Naive thymus-derived CD4-positive, alpha-beta T cell (primary cell): ENCODE data around the gene TSPAN13. TPM values are rescaled to one million over a fixed set of nuclear protein-coding genes. Genes with fewer than 3 reads are reported as not detected.

ENCODE experiments used
- ATAC-seq: fragments of 150-1000 bp; cut with Tn5 transposase; 2 replicates; pipeline ENCODE4 v1.10.0; 2021; ENCODE audit warnings: mild to moderate bottlenecking, moderate library complexity
- CTCF ChIA-PET: fragments of 350-600 bp; sonication (Branson Sonifier 250); formaldehyde crosslinking; loops from one replicate; lab custom pipeline; 2021; ENCODE audit warnings: antibody characterized with exemption; lab: Charles Lee
- POLR2A ChIA-PET: fragments of 350-600 bp; sonication (Branson Sonifier 250); formaldehyde crosslinking; loops from one replicate; lab custom pipeline; 2021; ENCODE audit warnings: antibody characterized with exemption, inconsistent platforms; lab: Charles Lee
- DNase-seq, 9 donors: peaks; one replicate each; pipeline versions ENCODE4 v3.0.0 to v3.0.0-alpha.2; 2020 to 2022; ENCODE audit warnings: mixed read lengths in 1 of 9
- H3K27ac ChIP-seq: one replicate; pipeline ENCODE4 v1.7.0; 2013; ENCODE audit warnings: mild to moderate bottlenecking, low read depth, low read length, moderate library complexity
- H3K27me3 ChIP-seq, 2 donors: one replicate each; pipeline ENCODE4 v1.7.0; 2013; ENCODE audit warnings: low read length in 2 of 2, mild to moderate bottlenecking in 2 of 2, moderate library complexity in 2 of 2; ENCODE audit not compliant: control insufficient read depth in 2 of 2, insufficient read depth in 2 of 2
- H3K36me3 ChIP-seq, 3 experiments: 1 replicate in 2 of 3; 2 replicates in 1 of 3; pipeline ENCODE4 v1.7.0; 2013; ENCODE audit warnings: low read length in 3 of 3, mild to moderate bottlenecking in 3 of 3, moderate library complexity in 1 of 3; ENCODE audit not compliant: insufficient read depth in 3 of 3, control insufficient read depth in 2 of 3
- H3K4me1 ChIP-seq, 2 donors: one replicate each; pipeline ENCODE4 v1.7.0; 2013; ENCODE audit warnings: low read length in 2 of 2, mild to moderate bottlenecking in 2 of 2, moderate library complexity in 1 of 2; ENCODE audit not compliant: control insufficient read depth in 2 of 2, insufficient read depth in 2 of 2
- H3K4me3 ChIP-seq: 2 replicates; pipeline ENCODE4 v1.7.0; 2013; ENCODE audit warnings: mild to moderate bottlenecking, low read length
- H3K9me3 ChIP-seq, 3 experiments: 1 replicate in 2 of 3; 2 replicates in 1 of 3; pipeline ENCODE4 v1.7.0; 2013; ENCODE audit warnings: low read length in 3 of 3; ENCODE audit not compliant: control insufficient read depth in 2 of 3
- H3K27ac Mint-ChIP-seq, 9 donors: one replicate each; pipeline ENCODE4 v1.8.0; 2020 to 2022; ENCODE audit warnings: mixed read lengths in 9 of 9, mild to moderate bottlenecking in 8 of 9, moderate library complexity in 5 of 9, inconsistent platforms in 2 of 9
- H3K27me3 Mint-ChIP-seq, 5 donors: one replicate each; pipeline ENCODE4 v1.8.0; 2021 to 2022; ENCODE audit warnings: mixed read lengths in 5 of 5, mild to moderate bottlenecking in 1 of 5
- H3K36me3 Mint-ChIP-seq, 5 donors: one replicate each; pipeline ENCODE4 v1.8.0; 2020 to 2022; ENCODE audit warnings: mixed read lengths in 5 of 5, mild to moderate bottlenecking in 3 of 5, inconsistent platforms in 1 of 5
- H3K4me1 Mint-ChIP-seq, 7 donors: one replicate each; pipeline ENCODE4 v1.8.0; 2020 to 2022; ENCODE audit warnings: mixed read lengths in 7 of 7, mild to moderate bottlenecking in 3 of 7, inconsistent platforms in 1 of 7
- H3K4me3 Mint-ChIP-seq, 10 donors: one replicate each; pipeline ENCODE4 v1.8.0; 2020 to 2022; ENCODE audit warnings: mild to moderate bottlenecking in 10 of 10, mixed read lengths in 10 of 10, moderate library complexity in 6 of 10, inconsistent platforms in 2 of 10
- H3K9me3 Mint-ChIP-seq, 11 donors: one replicate each; pipeline ENCODE4 v1.8.0; 2020 to 2022; ENCODE audit warnings: mixed read lengths in 11 of 11, mild to moderate bottlenecking in 4 of 11, inconsistent platforms in 1 of 11, moderate library complexity in 1 of 11
- intact Hi-C, 2 donors: fragments of 100-400 bp; cut with micrococcal nuclease; formaldehyde crosslinking; loops; one replicate each; pipeline ENCODE4 v1.15.1; 2023
- polyA plus RNA-seq, 2 donors: library from polyadenylated mRNA; unstranded; fragments of 300-500 nt; fragmentation: Illumina TruSeq; gene quantifications; one replicate each; pipeline ENCODE4 v1.2.3, GENCODE V29; 2021
- total RNA-seq, 6 experiments: library from RNA in 5 of 6; stranded (reverse) in 5 of 6; gene quantifications; 1 replicate in 5 of 6; 2 replicates in 1 of 6; pipeline ENCODE4 v1.2.3 and lab custom pipeline; 2021 to 2026

Gene TSPAN13
- total and polyA plus RNA-seq, 7 experiments from 2014 or later, result 0.17 to 2.5 (median 0.53) TPM; not detected in 3

GRCh38 chr7:16770657-16771329, 17.2 kb downstream of the TSPAN13 start:
- no peak for DNase-seq
- Histone ChIP-seq H3K27me3 (no peaks in the 10 kb centered on the region), H3K27ac (no peak overlapping the region), H3K4me3 (no peak overlapping the region), H3K4me1 (no peaks in the 10 kb centered on the region), H3K36me3 (no peaks in the 10 kb centered on the region), H3K9me3 (no peaks in the 10 kb centered on the region)
- intact Hi-C loops, result no loop called here
- no peak for ATAC-seq
- H3K36me3 Mint-ChIP-seq, result no peaks in the 10 kb centered on the region
- H3K27me3 Mint-ChIP-seq, result peaks cover 3 to 11% (median 11%) of the 10 kb centered on the region in 5 donors
- no peaks in the 10 kb centered on the region for H3K4me1 Mint-ChIP-seq
- no peak overlapping the region for H3K4me3 Mint-ChIP-seq
- POLR2A ChIA-PET, result no interaction called here
- no peaks in the 10 kb centered on the region for H3K9me3 Mint-ChIP-seq
- H3K27ac Mint-ChIP-seq, result no peak overlapping the region
- CTCF ChIA-PET, result no interaction called here

- ATAC-seq (no peak), DNase-seq (no peak)
- Histone ChIP-seq H3K4me1 (no peaks in the 10 kb centered on the region), H3K27ac (no peak overlapping the region), H3K27me3 (no peaks in the 10 kb centered on the region), H3K9me3 (no peaks in the 10 kb centered on the region), H3K4me3 (no peak overlapping the region), H3K36me3 (no peaks in the 10 kb centered on the region)
- Mint-ChIP-seq H3K27ac (no peak overlapping the region), H3K4me1 (no peaks in the 10 kb centered on the region), H3K36me3 (no peaks in the 10 kb centered on the region), H3K27me3 (peaks cover 0 to 11% (median 11%) of the 10 kb centered on the region in 5 donors), H3K4me3 (no peak overlapping the region), H3K9me3 (no peaks in the 10 kb centered on the region)
- intact Hi-C loops, result no loop called here
- CTCF ChIA-PET, result no interaction called here
- POLR2A ChIA-PET, result no interaction called here
Measured at GRCh38 chr7:16773326-16773725, 19.8 kb downstream of the TSPAN13 start.

- Mint-ChIP-seq H3K4me1 (no peaks in the 10 kb centered on the region), H3K27ac (no peak overlapping the region), H3K36me3 (no peaks in the 10 kb centered on the region), H3K9me3 (no peaks in the 10 kb centered on the region), H3K27me3 (peaks cover 0 to 11% (median 11%) of the 10 kb centered on the region in 5 donors), H3K4me3 (no peak overlapping the region)
- Histone ChIP-seq H3K4me1 (no peaks in the 10 kb centered on the region), H3K27me3 (no peaks in the 10 kb centered on the region), H3K4me3 (no peak overlapping the region), H3K27ac (no peak overlapping the region), H3K9me3 (no peaks in the 10 kb centered on the region), H3K36me3 (no peaks in the 10 kb centered on the region)
- CTCF ChIA-PET, result no interaction called here
- POLR2A ChIA-PET, result no interaction called here
- no peak for DNase-seq
- intact Hi-C loops, result no loop called here
- ATAC-seq, result no peak
Measured at GRCh38 chr7:16773884-16774283, 20.3 kb downstream of the TSPAN13 start.

GRCh38 chr7:16774294-16774693, 20.7 kb downstream of the TSPAN13 start:
- H3K36me3 ChIP-seq, result no peaks in the 10 kb centered on the region
- CTCF ChIA-PET, result no interaction called here
- ATAC-seq, result no peak
- H3K27me3 Mint-ChIP-seq, result peaks cover 0 to 11% (median 11%) of the 10 kb centered on the region in 5 donors
- H3K4me3 Mint-ChIP-seq, result no peak overlapping the region
- no peaks in the 10 kb centered on the region for H3K27me3 ChIP-seq
- no peak for DNase-seq
- intact Hi-C loops, result no loop called here
- no peaks in the 10 kb centered on the region for H3K4me1 ChIP-seq
- no peaks in the 10 kb centered on the region for H3K9me3 ChIP-seq
- no peak overlapping the region for H3K4me3 ChIP-seq
- POLR2A ChIA-PET, result no interaction called here
- H3K27ac ChIP-seq, result no peak overlapping the region
- H3K4me1 Mint-ChIP-seq, result no peaks in the 10 kb centered on the region
- H3K27ac Mint-ChIP-seq, result no peak overlapping the region
- no peaks in the 10 kb centered on the region for H3K9me3 Mint-ChIP-seq
- H3K36me3 Mint-ChIP-seq, result no peaks in the 10 kb centered on the region

GRCh38 chr7:16774986-16775385, 21.4 kb downstream of the TSPAN13 start:
- DNase-seq (no peak), ATAC-seq (no peak)
- no peak overlapping the region for H3K27ac Mint-ChIP-seq
- Histone ChIP-seq H3K4me3 (no peak overlapping the region), H3K27ac (no peak overlapping the region), H3K36me3 (no peaks in the 10 kb centered on the region), H3K27me3 (no peaks in the 10 kb centered on the region), H3K9me3 (no peaks in the 10 kb centered on the region), H3K4me1 (no peaks in the 10 kb centered on the region)
- POLR2A ChIA-PET, result no interaction called here
- H3K4me3 Mint-ChIP-seq, result no peak overlapping the region
- no peaks in the 10 kb centered on the region for H3K9me3 Mint-ChIP-seq
- CTCF ChIA-PET, result interaction anchor here (0.5 kb wide), 1 partner anchor 85 kb away, joined by 4 read pairs; no protein-coding TSS in a partner anchor
- no peaks in the 10 kb centered on the region for H3K4me1 Mint-ChIP-seq
- intact Hi-C loops, result no loop called here
- H3K36me3 Mint-ChIP-seq, result no peaks in the 10 kb centered on the region
- H3K27me3 Mint-ChIP-seq, result peaks cover 0 to 11% (median 11%) of the 10 kb centered on the region in 5 donors

- H3K4me3 ChIP-seq, result no peak overlapping the region
- H3K9me3 Mint-ChIP-seq, result no peaks in the 10 kb centered on the region
- intact Hi-C loops, result no loop called here
- no peaks in the 10 kb centered on the region for H3K9me3 ChIP-seq
- H3K27ac Mint-ChIP-seq, result no peak overlapping the region
- ATAC-seq (no peak), DNase-seq (no peak)
- H3K27ac ChIP-seq, result no peak overlapping the region
- POLR2A ChIA-PET, result no interaction called here
- CTCF ChIA-PET, result no interaction called here
- no peak overlapping the region for H3K4me3 Mint-ChIP-seq
- no peaks in the 10 kb centered on the region for H3K36me3 ChIP-seq
- H3K27me3 ChIP-seq, result no peaks in the 10 kb centered on the region
- H3K4me1 Mint-ChIP-seq, result no peaks in the 10 kb centered on the region
- H3K4me1 ChIP-seq, result no peaks in the 10 kb centered on the region
- no peaks in the 10 kb centered on the region for H3K36me3 Mint-ChIP-seq
- peaks cover 0 to 4% (median 3%) of the 10 kb centered on the region in 5 donors for H3K27me3 Mint-ChIP-seq
Measured at GRCh38 chr7:16776053-16776452, 22.5 kb downstream of the TSPAN13 start.

GRCh38 chr7:16778476-16778875, 24.9 kb downstream of the TSPAN13 start:
- H3K36me3 Mint-ChIP-seq, result no peaks in the 10 kb centered on the region
- DNase-seq, result no peak

More at GRCh38 chr7:16778476-16778875, 24.9 kb downstream of the TSPAN13 start:
- H3K9me3 Mint-ChIP-seq, result no peaks in the 10 kb centered on the region
- no peak overlapping the region for H3K4me3 Mint-ChIP-seq
- H3K4me1 Mint-ChIP-seq, result no peaks in the 10 kb centered on the region
- no peak for ATAC-seq
- Histone ChIP-seq H3K4me1 (no peaks in the 10 kb centered on the region), H3K9me3 (no peaks in the 10 kb centered on the region), H3K36me3 (no peaks in the 10 kb centered on the region), H3K27me3 (no peaks in the 10 kb centered on the region), H3K27ac (no peak overlapping the region), H3K4me3 (no peak overlapping the region)
- intact Hi-C loops, result no loop called here
- CTCF ChIA-PET, result no interaction called here
- POLR2A ChIA-PET, result no interaction called here
- H3K27me3 Mint-ChIP-seq, result peaks cover 0 to 3% (median 0%) of the 10 kb centered on the region in 5 donors
- H3K27ac Mint-ChIP-seq, result no peak overlapping the region
